Measurements from ENCODE around the gene AUNIP.

Gene AUNIP

DNA sequence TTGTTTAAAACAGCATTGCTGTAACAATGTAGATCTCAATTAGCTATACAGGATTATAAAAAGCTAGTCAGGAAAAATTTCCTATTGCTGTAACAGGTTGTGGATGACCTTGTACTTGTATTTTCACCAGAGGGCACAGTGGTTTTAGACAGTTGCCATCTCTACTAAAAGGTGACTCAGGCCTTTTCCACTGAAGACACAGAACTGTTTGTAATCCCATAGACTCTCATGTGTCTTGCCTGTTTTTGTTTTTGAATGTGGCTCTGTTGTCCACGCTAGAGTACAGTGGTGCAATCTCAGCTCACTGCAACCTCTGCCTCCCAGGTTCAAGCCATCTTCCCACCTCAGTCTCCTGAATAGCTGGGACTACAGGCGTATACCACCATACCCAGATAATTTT, 33.7 kb downstream of the AUNIP start:
- DNase-seq, result no peak

- no peak for DNase-seq
Observed at GRCh38 chr1:25821630-25822091, 37.6 kb downstream of the AUNIP start.

DNA sequence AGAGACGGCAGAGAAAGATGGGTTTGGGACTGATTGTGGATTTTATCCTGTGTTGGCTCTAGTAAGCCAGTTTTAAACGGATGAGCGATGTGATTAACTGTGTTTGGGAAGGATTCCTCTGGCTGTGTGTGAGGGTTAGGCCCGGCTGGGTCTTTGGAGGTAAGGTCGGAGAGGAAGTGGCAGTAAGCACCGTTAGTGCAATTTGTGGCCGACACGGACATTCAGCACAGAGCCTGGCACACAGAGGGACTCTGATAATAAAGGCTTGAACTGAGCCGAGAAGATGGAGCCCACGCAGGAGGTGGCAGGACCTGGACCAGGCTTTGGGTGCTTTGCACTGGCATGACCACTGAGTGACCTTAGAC, 38.2 kb downstream of the AUNIP start:
- no peak for DNase-seq

DNA sequence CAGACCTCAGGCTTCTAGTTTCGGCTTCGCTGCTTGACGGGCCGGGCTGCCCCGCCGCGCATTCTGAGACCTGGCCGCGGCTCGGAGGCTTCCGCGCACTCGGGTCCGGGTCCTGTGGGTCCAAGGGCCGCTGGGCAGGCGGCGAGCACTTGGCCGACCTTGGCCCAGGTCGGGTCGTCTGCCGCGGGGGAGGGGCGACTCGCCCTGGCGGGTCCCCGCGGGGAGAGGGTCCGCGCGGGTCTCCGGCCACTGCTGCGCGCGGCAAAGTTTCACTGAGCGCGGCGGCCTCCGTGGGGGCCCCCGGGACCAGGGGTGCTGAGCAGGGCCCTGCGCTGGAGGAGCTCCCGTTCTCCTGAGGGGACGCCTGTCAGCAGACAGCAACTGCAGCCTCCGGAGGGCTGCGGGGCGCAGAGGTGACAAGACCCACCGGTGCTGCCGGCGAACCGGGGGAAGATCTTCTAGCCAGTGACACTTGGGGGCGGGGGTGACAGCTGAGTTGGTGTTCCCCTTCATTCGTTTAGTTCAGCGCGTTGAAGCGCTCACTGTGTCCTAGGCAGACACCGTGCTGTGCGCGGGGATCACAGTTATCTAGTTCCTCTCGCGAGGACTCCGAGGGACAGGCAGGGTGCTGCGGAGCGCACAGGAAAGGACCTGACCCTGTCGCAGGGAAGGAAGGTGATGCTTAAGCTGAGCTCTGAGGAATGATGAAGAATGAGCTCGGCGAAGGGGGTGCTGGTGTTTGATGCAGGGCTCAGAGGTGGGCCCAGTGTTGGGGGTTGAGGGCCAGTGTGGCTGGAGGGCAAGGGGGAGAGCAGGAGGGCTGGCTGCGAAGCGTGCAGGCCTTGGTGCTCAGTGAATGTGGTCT, 38.8 kb downstream of the AUNIP start:
- peak; percentile 80 for DNase-seq

- DNase-seq, result peak; percentile 97
Observed at GRCh38 chr1:25819491-25820246, 39.6 kb downstream of the AUNIP start, which contains the start of gene MTFR1L. Gene MTFR1L, plus strand, starts transcription at chr1:25819954. Its CDS starts 3,151 bp downstream, at chr1:25823105.

GRCh38 chr1:25818569-25818968, 40.7 kb downstream of the AUNIP start:
- no peak for DNase-seq

GRCh38 chr1:25817840-25818501, 41.3 kb downstream of the AUNIP start:
- DNase-seq, result no peak

DNA sequence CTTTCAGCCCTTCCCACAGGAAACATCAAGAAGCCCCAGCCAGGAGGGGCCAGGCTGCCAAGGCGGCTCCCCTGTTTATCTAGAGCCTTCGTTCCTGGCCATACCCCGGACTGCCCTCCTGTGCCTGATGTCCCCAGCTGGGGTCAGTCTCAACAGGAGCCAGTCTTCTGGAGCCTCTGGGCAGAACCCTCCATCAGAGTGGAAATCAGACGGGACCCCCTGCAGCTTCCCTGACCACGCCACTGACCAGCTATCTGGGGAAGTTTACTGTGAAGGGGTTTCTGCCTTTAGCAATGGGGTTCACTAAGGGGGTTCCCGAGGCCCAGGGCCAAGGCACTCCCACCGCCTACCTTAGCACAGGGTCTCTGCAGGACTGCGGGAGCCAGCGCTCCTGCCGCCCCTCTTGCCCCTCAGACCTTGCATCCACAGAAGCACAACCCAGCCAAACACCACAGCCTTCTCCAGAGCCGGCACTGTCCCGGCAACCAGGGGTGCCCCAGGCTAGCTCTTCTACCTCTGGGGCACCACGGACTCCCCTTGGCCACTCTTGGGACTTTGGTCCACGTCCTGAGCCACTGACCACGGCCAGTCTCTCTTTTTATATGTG, 43.0 kb downstream of the AUNIP start:
- no peak for DNase-seq

DNA sequence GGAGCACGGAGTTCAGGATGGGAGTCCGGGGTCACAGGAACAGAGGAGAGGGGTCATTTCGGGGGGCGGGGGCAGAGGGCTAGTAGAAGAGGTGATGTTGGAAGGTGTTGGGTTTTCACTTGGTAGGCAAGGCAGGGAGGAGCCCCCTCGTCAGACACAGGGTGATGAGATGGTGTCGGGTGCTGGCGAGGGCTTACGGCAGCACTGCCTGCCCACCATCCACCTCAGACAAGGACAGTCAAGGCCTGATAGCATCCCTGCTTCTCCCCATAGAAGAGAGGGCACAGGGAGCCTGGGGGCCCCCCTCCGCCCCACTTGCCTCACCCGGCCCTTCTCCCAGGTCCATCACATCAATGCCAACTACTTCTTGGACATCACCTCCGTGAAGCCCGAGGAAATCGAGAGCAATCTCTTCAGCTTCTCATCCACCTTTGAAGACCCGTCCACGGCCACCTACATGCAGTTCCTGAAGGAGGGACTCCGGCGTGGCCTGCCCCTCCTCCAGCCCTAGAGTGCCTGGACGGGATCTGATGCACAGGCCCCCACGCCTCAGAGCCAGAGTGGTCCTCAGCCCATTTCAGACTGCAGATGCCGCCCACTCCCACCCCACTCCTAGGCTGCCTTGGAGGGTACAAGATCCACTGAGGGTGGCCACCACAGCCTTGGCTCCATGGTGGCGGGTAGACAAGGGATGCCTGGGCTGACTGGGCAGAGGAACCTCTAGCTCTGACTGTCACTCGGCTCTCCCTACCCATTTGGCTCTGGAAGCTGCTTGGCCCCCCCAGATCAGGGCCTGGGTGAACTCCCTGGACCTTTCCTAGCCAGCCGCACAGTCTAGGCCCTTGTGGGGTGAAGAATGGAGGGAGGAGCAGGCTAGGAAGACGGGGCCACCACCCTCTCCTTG, 43.8 kb downstream of the AUNIP start:
- DNase-seq, result no peak

- no peak for DNase-seq
Observed at GRCh38 chr1:25814549-25815087, 44.6 kb downstream of the AUNIP start.

DNA sequence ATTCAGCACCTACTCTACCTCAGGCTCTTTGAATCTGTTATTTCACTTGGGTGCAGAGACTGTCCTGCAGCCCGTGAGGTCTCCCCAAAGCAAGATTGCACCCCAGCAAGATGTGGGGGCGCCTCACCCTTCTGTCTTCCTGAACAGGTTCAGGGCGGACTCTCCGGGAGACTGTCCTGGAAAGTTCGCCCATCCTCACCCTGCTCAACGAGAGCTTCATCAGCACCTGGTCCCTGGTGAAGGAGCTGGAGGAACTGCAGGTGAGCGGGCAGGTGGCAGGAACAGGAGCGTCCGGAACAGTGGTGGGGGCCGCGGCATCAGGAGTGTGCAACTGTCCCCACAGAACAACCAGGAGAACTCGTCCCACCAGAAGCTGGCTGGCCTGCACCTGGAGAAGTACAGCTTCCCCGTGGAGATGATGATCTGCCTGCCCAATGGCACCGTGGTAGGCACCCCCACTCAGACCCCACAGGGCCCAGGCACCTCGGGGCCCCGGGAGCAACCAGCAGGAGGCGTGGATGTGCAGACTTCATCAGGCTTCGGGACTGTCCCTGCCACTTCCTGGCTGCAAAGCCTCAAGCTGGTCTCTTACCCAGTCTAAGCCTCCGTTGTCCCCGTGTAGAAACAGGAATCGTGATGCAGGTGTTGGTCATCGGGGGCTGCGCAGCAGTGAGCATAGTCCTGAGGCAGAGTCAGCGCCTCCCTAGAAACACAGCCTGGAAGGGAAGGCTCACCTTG, 45.4 kb downstream of the AUNIP start:
- DNase-seq, result peak; percentile 39

DNA sequence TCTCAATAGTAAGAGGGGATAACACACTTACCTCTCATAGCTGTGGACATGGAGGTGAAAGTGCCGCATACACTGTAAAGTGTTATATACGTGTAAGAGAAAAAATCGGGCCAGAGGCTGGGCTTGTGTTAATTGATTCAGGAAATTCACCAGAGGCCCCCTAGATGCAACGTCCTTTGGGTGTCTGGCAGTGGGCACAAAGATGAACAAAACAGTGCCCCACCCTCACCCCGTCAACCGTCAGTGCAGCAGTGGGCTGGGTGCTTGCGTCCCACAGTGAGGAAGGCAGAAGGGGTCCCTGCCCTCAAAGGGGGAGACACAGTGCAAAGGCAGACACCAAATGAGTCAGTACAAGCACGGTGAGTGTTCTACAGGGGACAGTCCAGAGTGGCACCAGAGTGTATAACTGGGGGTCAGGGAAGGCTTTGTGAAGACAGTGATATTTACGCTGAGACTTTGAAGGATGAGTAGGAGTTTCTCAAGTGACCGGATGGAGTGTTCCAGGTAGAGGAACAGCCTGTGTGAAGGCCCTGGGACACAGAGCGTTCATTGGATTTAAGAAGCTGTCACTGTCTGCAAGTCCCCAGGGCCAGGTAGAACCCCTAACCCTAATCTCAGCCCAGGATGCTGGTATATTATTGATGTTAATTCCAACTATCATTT, 46.1 kb downstream of the AUNIP start:
- no peak for DNase-seq

DNA sequence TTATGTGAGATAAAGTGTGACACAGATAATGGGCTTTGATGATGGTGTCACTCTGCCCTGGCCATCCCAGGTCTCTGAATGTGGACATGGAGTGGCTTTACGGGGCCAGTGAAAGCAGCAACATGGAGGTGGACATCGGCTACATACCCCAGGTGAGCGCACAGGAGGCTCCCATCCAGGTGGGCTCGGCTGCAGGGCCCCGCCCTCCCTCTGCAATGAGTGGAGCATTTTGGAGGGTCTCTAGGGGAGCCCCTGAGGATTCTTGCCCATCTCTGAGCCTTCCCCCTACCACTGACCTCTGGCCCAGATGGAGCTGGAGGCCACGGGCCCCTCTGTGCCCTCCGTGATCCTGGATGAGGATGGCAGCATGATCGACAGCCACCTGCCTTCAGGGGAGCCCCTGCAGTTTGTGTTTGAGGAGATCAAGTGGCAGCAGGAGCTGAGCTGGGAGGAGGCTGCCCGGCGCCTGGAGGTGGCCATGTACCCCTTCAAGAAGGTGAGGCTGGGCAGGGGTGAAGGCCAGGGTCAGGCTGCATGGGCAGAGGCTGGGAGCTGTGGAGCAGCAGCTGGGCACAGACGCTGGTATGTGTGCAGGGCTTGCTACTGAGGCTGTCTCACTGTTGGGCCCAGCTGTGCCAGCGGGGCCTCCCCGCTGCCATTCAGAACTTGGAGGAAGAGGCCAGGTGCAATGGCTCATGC, 47.7 kb downstream of the AUNIP start:
- no peak for DNase-seq

GRCh38 chr1:25810341-25811299, 48.6 kb downstream of the AUNIP start:
- peak; percentile 71 for DNase-seq

- no peak for DNase-seq
Observed at GRCh38 chr1:25809929-25810328, 49.3 kb downstream of the AUNIP start.

DNA sequence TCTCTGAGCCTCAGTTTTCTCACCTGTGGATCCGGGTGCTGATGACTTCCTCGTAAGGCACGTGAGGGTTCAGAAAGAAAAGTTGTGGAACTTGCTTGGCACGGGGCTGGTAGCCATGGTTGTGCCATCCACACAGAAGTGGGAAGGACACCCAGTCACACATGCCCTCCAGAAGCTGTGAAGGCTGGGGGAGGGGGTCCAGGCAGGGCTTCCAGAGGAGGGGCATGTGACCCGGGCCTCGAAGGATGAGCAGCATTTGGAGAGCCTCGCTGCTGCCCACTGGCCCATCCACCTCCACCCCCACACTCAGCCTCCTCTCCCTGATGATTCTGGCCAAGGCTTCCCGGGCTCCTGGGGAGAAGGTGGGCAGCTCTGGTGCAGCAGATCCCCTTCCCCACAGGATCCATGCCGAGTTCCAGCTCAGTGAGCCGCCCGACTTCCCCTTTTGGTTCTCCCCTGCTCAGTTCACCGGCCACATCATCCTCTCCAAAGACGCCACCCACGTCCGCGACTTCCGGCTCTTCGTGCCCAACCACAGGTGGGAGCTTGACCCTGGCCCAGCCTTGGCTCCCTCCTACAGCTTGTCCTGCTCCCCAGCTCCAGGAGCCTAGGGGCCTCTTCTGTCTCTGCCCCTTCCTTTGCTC, 49.9 kb downstream of the AUNIP start:
- no peak for DNase-seq

DNA sequence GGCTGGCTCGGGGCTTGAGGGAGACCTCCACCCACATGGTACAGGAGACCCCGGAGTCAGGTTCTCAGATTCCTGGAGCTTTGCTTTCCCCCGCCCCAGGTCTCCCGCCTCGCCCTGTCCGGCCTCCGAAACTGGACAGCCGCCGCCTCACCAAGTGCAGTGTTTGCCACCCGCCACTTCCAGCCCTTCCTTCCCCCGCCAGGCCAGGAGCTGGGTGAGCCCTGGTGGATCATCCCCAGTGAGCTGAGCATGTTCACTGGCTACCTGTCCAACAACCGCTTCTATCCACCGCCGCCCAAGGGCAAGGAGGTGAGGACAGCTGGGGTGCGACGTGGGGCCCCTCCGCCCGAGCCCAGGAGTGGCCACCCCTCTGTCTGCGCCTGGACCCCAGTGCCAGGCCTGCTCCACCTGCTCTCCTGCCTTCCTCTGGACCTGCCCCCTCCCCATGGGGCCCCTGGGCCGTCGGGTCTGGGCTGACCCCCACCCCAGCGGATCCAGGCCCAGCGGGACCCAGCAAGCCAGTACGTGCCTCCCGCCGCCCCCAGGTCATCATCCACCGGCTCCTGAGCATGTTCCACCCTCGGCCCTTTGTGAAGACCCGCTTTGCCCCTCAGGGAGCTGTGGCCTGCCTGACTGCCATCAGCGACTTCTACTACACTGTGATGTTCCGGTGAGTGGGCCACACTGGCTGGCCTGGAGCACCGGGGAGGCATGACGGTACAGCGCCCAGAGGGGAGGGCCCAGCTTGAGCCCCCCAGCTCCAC, 50.6 kb downstream of the AUNIP start:
- no peak for DNase-seq
